ENCODE data around the gene PID1.

The PID1 gene

GRCh38 chr2:229257985-229258384 is 13.1 kb downstream of the PID1 start:
- no peak for DNase-seq

GRCh38 chr2:229256376-229256775 is 14.7 kb downstream of the PID1 start:
- no peak for DNase-seq

- DNase-seq = no peak
Measured at GRCh38 chr2:229254206-229254605, 16.9 kb downstream of the PID1 start.

DNA sequence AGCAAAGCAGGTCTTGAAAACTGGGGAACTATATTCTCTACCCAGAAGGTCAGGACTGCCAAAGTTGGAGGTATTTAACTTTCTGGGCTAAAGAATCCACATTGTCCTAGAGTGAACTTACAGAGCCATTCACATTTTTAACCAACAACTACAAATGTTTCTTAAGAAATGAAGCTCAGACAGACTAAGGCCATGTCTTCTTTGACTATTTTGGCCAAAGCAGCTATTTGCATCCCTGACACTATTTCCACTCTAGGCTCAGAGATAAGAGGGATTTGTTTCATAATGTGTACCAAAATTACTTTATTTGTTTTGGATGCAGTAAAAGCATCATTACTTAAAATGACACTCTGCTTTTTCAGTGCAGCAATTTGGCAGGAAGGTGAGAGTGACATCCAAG is 18.1 kb downstream of the PID1 start:
- no peak for DNase-seq

DNA sequence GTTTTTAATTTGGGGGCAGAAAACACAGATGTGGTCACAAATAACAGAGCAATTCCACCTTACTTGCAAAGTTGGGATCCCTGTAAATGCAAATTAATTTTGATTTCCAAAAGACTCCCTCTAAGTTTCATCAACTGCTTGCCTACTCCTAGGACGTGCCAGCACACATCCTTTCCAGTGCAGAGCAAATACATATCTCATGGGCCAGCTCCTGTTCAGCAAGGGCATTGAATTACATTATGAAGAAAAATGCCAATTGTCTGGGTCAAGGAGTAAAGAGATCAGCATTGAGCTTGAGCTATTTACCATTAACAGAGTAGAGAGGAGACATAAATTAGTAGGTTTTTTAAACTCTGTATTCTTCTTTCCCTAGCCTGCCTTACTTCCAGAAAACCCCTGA is 18.8 kb downstream of the PID1 start:
- no peak for DNase-seq

GRCh38 chr2:229249536-229249935 is 21.6 kb downstream of the PID1 start:
- DNase-seq = no peak

DNA sequence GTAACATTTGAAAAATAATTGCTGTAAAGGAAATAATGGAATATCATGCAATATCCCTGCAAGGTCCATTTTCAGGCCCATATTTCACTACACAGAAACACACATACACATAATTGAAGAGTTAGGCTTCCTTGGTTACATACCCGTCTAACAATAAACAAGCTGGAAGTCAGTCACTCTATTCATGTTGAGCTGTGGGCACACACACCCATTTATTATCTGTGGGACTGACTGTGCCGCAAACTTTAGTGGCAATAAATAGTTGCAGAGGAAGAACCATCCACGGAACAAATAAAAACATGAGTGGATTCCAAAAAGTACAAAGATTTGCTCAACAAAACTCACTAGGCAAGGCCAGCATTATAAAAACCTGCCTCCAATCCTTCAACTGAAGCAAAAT is 24.8 kb downstream of the PID1 start:
- no peak for DNase-seq

GRCh38 chr2:229244975-229245374 is 26.1 kb downstream of the PID1 start:
- no peak for DNase-seq

DNA sequence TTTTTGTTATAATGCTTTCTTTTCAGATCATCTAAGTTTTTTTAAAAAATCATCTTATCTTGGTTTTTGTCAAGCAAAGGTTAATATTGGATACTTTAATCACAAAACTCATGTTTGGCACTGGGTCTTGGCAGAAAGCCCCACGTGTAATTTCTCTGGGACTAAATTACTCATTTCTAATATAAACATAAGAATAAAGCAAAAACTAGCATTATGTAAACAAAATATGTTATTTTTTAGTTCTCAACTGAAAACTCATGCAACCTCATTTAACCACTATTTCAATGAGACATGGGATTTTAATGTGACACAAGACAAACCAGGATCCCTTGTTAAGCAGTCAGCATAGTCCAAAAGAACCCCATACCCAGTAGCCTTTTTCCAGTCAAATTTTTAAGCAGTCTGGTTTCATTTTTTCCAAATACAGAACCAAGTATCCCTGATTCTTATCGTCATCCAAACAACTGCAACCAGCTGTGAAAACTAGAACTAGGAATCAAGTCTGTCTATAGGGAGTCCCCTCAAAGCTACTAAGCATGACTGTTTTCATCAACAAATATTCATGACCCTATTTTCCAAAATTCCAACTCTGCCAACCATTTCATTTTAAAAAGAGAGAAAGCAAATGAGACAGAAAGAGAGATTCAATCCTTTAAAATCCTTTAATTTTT is 27.1 kb downstream of the PID1 start:
- no peak for DNase-seq

DNA sequence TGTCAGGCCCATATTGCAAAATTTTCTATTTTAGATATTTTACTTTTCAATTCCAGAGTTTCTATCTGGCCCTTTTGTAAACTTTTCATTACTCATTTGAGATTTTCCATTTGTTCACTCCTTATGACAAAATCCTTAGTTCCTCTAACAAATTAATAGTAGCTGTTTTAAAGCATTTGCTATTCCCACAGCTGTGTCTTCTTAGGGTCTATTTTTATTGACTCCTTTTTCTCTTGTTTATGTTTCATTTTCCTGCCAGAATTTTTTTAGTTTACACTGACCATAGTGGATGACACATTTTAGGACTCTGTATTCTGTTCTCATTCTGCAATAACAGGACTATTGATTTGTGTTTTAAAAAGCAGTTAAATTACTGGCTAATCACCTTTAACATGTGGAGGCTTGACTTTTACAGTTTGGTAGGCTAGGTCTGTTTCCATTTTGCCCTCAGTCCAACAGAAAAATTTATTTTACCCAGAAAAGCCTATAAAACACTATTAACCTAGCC is 30.0 kb downstream of the PID1 start:
- DNase-seq = no peak

DNA sequence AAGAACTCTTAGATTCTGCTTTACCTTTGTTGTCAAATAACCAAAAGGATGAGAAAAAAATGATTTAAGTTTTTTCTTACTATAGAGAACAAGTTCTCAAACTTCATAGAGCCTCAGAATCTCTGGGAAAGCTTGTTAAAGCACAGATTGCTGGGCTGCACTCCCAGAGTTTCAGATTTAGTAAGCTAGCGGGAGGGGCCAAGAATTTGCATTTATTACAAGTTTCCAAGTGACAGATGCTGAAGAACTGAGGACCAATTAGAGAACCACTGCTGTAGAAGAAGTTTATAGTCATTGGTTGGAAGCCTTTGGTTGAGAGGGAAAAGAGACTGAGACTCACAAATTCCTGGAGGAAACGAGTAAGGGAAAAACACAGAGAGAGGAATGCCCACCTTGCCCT is 32.1 kb downstream of the PID1 start:
- DNase-seq = no peak

GRCh38 chr2:229237270-229237669 is 33.8 kb downstream of the PID1 start:
- no peak for DNase-seq

DNA sequence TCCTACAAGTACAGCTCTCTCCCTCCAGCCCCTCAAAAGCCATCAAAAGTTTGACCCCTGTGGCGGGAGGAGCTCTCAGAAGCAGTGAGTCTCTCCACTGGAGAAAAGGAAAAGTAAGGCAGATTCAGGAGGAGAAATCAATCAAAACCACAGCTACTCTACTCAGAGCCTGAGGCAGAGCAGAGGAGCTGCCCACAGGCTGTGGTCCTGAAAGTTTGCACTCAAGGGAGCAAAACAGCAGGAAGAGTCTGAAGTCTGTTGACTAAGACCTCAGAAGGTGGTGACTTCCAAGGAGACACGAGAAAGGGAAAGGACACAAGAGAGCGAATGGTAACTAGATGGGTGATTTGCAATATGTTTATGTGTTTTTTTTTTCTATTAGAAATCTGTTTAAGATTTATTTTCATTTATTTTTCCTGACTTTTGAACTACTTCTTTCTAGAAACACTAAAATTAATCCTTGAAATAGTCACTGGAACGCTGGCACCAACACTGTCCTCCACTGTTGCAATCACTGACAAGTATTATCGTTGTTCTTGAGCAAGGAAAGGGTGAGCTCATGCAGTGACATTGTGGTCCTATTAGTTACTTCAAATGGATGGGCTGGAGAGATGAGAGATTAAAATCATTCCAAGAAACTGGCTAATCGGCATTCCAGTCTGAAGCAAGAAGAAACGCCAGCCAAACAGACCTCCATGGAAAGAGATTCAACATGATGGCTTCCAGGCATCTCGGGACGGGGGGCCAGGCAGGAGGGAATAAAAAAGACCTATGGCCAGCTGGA is 35.8 kb downstream of the PID1 start:
- peak in 1 of 2 experiments; percentile 1 for DNase-seq

GRCh38 chr2:229231885-229232284 is 39.2 kb downstream of the PID1 start:
- DNase-seq = no peak

DNA sequence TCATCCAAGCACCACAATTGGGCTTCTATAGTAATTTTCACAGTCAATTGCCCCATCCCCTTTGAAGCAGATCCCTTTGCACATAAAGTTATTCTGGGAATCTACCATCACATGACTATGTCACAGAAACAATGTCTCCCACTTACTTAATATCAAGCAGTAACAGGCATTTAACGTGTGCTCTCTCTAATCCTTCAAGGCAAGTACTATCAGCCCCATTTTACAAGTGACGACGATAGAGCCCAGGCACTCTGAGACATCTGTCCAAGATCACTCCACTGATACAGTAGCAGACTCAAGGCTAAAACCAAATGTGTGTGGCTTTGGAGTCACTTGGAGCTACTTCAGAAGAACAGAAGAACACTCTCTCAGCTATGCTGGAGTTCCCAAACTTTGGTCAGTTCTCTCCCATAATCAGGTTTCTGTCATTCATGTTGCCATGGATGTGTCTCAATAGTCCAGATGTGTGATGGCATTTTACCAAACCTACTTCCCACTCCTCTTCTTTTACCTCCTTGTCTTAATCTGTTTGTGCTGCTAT is 39.7 kb downstream of the PID1 start:
- DNase-seq = no peak

- no peak for DNase-seq
Measured at GRCh38 chr2:229230911-229231310, 40.2 kb downstream of the PID1 start.

- no peak for DNase-seq
Measured at GRCh38 chr2:229230256-229230655, 40.8 kb downstream of the PID1 start.

DNA sequence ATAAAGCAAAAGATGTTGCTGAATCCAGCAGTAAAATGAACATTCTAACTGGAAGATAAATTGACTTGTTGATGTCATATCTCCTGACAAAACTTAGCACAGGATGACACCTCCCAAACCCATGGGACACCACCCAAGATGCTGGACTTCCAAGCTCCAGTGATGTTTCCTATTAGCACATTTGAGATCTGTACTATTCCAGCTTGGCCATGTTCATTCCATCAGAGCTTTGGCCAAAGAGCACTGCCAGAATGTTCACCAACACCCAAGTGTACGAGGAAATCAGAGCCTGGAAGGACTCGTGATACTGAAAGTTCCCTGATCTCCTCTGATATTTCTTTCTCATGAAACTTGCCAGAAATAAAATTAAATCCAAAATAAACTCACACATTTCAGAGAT is 44.7 kb downstream of the PID1 start:
- DNase-seq = no peak

DNA sequence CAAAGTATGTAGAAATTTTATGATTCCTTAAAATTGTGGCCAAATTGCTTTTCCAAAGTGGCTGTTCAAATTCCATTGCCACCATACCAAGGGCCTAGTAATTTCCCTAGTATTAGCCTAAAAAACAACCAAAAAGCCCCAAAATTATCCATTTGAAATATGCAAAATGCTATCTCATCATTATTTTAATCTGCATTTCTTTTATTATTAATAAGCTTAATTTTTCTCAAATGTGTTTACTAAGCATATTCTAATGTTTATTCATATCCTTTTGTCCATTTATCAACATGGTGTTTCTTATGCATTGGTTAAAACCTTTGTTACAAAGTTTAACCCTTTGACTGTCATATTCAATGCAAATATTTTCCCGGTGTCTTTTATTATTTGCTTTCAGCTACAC is 48.0 kb downstream of the PID1 start:
- no peak for DNase-seq

- no peak for DNase-seq
Measured at GRCh38 chr2:229221641-229222040, 49.4 kb downstream of the PID1 start.

- DNase-seq = no peak
Measured at GRCh38 chr2:229220254-229220653, 50.8 kb downstream of the PID1 start.

- no peak for DNase-seq
Measured at GRCh38 chr2:229218329-229218921, 52.7 kb downstream of the PID1 start.

- no peak for DNase-seq
Measured at GRCh38 chr2:229212241-229212640, 58.8 kb downstream of the PID1 start.

GRCh38 chr2:229210641-229211040 is 60.4 kb downstream of the PID1 start:
- DNase-seq = no peak
